ENCODE results near the gene KCNG3.

The KCNG3 gene, protein sequence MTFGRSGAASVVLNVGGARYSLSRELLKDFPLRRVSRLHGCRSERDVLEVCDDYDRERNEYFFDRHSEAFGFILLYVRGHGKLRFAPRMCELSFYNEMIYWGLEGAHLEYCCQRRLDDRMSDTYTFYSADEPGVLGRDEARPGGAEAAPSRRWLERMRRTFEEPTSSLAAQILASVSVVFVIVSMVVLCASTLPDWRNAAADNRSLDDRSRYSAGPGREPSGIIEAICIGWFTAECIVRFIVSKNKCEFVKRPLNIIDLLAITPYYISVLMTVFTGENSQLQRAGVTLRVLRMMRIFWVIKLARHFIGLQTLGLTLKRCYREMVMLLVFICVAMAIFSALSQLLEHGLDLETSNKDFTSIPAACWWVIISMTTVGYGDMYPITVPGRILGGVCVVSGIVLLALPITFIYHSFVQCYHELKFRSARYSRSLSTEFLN

DNA sequence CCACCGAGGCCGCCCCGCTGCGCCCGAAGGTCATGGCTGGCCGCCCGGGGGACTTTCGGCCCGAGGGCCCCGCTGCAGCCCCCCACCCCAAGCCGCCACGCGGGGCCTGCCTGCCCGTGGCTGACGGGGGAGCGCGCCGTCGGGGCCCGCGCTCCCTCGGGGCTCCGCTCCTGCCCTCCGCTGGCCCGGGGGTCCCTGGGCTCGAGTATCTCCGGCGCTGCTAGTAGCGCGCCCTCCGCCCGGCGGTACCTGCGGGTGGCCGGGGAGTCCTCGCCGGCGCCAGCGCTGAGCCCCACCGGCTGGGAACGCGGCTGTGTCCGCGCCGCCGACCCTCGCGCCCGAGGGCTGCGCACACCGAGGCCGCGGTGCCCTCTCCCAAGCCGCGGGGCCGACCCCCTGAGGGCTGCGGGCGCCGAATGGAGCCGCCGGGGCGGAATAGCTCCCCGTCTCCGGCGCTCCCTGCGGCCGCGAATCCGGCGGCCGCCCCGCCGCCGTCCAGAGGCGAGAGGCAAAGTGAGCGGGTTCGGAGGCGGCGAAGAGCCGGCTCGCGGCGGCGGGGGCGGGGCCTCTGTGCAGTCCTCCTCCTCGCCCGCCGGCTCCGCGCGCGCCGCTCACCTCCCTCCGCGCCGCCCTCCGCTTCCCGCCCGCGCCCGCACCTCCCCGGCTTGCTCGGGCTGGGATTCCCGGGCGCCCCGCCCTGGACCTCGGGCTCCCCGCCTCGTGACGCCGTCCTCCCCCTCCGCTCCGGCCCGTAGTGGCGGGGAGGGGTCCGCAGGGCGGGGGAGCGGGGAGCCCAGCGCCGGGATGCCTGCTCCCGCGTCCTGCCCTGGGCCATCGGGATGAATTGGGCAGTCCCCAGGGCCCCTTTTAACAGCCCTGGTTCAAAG lies at the start of gene KCNG3:
Gene KCNG3 (minus strand): TSS at position 515 of the 887 bp plus-strand sequence. CDS start 481 bp downstream, at position 34.
- DNase-seq (ENCODE audit: low read depth) = no peak

DNA sequence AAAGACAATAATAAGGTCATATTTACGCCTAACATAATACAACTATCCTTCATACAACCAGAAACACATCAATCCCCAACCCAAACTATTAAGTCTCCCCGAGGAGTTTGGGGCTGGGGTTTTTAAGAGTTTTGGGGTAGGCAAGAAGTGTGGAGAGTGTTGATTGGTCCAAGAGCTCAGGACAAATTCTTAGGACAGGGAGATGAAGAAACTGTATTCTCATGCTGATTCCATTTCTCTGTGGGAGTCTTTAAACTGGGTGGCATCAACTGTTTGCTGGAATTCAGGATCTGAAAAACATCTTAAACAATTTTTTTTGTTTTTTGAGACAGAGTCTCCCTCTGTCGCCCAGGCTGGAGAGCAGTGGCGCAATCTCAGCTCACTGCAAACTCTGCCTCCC lies 49.1 kb upstream of the KCNG3 start:
- no peak for DNase-seq (ENCODE audit: low read depth)

DNA sequence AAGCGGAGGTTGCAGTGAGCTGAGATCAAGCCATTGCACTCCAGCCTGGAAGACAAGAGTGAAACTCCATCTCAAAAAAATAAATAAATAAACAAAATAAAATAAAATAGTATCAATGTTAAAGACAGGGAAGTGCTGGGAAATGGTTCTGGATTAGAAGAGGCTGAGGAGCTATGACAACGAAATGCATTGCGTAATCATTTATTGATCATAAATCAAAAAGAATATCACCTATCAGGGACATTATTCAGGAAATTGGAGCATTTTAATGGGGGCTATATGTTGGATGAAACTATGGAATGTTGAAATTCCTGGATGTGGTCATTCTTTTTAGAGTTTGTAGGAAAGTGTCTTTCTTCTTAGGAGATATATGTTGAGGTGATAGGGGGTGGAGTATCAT lies 43.7 kb upstream of the KCNG3 start:
- DNase-seq (ENCODE audit: low read depth) = no peak

DNA sequence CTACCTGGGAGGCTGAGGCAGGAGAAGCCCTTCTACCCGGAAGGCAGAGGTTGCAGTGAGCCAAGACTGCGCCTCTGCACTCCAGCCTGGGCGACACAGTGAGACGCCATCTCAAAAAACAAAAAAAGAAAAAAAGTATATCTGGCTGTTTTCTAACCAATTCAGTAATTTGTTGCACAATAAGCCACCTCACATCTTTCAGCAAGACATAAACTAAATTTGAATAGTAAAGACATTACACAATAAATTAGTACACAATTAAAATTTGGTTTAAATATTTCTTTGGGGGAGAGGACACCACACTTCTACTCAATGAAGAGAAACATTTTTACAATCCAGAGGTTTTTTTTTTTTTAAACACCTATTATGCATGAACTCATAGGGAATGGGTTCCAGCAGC lies 38.6 kb upstream of the KCNG3 start:
- no peak for DNase-seq (ENCODE audit: low read depth)

DNA sequence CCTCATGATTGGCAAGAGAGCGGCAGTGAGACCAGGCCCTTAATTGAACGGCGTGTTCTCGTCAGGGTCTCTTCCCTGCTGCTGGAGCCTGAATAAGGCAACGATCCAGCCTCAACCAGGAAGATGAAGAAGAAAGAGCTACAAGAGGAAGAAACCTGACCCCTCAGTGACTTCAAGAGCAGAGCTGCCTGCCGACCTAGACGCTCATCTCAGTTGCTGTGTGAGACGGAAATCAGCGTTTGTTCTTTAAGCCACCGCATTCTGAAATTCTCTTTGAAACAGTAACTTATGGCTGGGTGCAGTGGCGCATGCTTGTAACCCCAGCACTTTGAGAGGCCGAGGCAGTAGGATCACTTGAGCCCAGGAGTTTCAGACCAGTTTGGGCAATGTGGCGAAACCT lies 29.6 kb upstream of the KCNG3 start:
- DNase-seq (ENCODE audit: low read depth) = no peak

DNA sequence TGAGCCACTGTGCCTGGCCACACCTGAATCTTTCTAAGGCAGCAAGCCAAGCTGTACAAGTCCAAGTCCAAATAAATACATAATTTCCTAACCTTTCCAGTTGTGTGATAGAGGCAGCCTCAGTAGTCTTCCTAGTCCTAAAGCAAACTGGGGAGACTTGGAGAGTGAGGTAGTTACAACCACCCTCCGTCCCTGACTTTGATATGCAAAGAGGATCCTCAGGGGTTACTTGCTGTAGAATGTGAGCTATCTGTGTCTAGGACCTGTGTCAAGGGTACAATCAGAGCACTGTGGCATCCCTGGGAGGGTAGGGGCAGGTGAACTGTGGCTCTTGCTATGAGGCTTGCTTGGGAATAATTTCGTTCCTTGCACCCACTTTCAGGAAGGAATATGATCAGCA lies 28.3 kb upstream of the KCNG3 start:
- DNase-seq (ENCODE audit: low read depth) = no peak

DNA sequence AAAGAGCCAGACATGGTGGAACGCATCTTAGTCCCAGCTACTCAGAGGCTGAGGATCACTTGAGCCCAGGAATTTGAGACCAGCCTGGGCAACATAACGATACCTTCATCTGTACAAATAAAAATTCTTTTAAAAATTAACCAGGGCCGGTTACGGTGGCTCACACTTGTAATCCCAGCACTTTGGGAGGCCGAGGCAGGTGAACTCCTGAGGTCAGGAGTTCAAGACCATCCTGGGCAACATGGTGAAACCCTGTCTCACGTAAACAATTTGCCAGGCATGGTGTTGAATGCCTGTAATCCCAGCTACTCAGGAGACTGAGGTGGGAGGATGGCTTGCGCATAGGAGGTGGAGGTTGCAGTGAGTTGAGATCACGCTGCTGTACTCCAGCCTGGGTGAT lies 25.8 kb upstream of the KCNG3 start:
- no peak for DNase-seq (ENCODE audit: low read depth)

DNA sequence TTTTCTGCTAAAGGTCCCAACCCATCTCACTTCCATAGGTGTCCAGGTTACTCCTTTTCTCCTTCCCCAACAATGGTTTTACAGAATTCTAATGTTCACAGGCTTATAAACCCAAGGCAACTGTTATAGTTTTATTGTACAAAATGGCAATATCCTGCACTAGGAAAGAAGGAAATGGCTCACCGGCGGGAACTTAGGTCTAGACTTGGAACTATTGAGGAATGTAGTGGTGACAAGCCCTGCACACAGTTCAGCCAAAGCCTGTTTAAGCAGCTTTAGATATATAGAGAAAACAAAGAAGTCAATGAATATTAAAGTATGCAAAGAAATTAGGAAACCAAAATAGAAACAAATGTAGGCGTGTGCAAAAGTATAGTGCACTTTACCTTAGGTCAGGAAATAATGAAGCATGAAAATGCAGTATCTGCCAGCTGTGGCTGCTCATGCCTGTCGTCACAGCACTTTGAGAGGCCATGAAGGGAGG lies 22.7 kb upstream of the KCNG3 start:
- DNase-seq (ENCODE audit: low read depth) = no peak

DNA sequence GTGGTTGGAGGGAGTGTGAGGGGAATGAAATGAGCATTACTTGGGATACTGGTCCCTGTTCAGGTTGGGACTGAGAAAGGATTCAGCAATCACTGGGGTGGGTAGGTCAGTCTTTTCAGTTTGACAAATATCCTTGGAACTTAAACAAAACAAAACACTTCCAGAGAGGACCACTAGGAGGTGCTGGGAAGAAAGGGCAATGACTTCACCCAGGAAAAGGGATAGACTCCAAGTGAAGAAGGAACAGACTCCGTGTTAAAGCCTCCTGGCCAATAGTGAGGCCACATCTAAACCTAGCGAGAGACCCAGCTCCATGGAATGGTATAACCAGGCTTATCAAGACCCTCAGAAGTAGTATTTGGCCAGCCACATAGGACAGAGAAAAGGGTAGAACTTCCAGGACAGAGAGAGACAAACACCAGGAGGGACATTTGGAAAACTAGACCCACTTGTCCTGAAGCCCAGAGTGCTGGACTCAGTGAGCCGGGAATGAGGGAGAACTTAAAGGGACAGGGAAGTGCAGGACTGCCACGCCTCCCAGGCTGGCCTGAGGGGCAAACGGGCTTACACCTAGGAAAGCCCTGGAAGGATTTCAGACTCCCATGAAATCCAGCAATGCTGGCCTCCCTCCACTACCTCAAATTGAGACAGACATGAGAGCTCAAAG lies 19.6 kb upstream of the KCNG3 start:
- peak; percentile 47 for DNase-seq (ENCODE audit: low read depth)

DNA sequence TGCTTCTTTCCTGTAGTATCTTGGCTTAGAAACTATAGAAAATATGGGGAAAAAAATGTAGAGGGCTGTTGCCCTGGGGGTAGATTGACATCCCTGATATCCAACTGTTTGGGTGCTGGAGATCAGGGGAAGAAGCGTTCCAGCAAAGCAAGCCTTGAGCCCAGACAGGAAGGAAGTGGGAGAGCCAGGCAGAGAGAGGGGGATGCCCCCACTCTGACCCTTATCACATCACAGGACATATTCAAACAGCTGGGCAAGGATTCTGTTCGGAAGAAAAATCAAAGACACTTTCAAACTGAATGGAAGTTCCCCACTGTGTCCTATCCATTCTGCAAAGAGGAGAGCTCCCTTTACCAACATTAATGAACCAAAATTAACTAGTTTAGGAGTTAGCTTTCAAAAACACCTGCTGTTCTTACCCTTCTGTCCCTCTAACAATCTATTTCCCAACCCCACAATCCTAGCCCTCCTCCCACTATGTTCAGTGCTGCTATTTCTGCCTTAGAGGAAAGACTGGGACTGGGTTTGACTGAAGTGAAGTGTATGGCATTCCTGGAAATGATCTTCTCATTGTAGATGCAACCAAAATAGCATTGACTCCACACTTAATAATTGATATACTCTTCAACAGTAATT lies 16.9 kb upstream of the KCNG3 start:
- DNase-seq (ENCODE audit: low read depth) = no peak

DNA sequence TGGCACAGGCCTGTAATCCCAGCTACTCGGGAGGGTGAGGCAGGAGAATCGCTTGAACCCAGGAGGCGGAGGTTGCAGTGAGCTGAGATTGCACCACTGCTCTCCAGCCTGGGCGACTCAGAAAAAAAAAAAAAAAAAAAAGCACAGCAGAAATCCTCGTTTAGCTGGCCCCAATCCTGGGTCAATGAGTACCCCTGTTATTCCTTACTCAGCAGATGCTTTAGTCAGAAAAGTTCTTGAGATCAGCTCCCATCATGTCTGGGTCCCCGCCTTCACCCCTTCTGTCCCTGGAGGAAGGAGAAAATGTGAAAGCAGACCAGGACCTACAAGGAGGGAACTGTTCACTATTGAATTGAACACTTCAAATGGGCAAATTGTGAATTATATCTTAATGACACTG lies 16.4 kb upstream of the KCNG3 start:
- no peak for DNase-seq (ENCODE audit: low read depth)

DNA sequence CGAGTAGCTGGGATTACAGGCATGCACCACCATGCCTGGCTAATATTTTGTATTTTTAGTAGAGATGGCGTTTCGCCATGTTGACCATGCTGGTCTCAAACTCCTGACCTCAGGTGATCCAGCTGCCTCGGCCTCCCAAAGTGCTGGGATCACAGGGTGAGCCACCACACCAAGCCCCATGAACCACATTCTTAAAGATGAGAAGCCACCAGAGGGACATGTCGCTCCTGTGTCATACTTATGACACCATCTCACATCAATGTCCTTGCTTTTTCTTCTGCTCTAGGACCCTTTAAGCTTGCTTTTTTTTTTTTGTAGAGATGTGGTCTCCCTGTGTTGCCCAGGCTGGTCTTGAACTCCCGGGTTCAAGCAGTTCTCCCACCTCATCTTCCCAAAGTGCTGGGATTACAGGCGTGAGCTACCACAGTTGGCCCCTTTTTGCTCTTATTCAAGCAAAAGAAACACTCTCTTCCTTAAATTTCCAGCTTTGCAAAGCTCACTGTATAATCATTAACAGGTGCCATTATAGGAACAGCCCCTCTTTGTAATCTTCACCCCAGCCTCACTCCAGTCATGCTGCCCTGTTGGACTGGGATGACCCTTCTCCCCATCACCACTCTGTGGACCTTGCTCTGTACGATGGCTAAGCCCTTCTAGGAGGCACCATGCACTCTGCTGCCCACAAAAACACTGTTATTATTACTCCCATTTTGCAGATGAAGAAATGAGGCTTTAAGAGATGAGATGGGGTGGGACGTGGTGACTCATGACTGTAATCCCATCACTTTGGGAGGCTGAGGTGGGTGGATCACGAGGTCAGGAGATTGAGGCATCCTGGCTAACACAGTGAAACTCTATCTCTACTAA lies 10.8 kb upstream of the KCNG3 start:
- DNase-seq (ENCODE audit: low read depth) = no peak

DNA sequence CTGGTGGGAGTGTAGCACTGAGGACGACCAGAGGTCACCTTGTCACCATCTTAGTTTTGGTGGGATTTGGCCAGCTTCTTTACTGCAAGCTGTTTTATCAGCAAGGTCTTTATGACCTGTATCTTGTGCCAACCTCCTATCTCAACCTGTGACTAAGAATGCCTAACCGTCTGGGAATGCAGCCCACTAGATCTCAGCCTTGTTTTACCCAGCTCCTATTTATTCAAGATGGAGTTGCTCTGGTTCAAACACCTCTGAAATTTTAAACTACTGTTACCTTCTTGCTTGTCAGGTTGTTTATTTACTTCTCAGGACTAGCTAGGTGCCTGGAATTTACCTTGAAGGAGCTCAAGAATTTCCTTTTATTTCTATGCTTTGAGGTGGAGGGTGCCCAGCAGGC lies 9.5 kb upstream of the KCNG3 start:
- DNase-seq (ENCODE audit: low read depth) = no peak

DNA sequence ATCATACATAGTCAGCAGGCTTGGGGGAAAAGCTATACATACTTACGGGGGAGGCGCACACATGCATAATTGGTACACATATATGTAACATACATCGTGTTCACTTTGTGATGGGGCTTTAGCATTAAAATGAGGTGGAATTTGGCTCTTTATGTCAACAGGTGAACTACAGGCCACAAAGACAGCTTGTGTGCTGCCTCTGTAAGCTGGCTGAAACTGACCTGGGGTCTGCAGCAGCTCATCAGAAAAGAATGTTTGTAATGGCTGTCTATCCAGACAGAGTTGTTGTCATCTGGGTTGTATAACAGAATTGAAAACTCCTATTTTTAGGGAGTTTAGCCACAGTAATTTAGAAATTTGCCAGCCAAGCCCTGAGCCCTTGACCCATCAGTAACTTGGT lies 4.7 kb upstream of the KCNG3 start:
- no peak for DNase-seq (ENCODE audit: low read depth)

DNA sequence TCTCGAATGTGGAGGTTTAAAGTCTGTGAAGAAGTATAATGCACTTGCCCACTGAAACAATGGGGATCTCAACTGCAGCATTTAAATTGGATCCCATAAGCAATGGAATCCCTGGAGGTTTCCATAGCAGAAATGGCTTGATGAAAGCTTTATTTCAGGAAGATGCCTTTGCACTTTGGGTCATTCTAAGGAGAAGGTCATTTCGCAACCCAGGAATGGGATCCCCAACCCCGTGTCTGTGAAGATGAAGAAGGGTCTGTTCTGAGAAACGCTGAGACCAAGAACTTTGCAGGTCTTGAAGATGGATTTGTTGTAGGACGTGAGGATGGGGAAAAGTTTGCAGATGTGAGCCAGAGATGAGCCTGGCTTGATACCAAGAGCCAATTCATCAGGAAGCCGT lies 1.8 kb upstream of the KCNG3 start:
- no peak for DNase-seq (ENCODE audit: low read depth)

DNA sequence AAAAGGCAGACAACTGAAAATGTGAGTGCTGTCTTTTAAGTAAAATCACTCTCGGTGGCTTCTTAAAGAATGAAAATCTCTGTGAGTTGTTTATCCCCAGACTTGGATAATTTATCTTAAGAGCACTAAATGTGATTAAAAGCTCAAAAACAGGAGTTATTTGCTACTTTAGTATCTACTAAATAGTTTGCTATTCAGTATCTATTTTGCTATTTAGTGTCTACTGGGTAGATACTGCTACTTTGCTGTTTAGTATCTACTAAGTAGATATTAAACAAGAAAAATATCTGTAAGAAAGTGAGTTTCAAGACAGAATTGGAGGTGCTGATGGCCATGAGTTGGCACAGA lies 1.4 kb upstream of the KCNG3 start:
- DNase-seq (ENCODE audit: low read depth) = no peak

DNA sequence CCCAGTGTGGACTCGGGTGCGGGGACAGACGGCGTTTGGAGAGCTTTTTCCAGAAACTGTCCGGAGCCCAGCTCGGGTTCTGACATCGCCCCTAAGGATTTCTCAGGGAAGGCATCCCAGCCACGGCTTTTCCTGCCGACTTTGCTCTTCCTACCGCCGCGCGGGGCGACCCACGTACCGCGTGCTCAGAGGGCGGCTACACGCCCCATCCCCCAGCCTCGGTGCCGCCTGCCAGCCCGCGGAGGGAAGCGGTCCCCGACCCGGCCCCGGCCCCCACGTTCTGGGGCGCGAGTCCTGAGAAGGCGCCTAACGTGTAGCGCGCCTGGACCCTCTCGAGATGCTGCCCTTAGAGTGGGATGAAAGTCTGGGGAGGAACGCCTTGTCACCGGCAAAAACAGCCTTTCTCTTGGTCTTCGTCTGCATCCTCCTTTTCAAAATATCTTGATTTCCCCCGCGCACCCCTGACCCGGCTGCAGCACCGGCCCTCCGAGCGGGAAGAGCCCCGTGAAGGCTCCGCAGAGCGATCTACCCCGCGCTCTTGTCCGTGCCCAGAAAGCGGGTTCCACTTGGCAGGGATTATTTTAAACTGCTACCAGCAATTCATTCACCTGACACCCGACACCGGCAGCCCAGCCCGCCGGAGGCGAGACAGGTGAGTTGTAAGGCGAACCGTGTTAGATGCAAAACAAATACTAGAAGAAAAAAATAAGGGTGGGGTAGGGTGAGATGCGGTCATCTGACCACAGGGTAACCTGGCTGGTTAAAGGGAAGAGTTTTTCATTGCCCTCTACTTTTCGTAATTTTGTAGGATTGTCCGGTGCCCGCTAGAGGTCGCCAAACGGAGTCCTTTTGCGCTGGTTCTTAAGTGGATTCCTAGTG lies 812 bp upstream of the KCNG3 start:
- peak; percentile 69 for DNase-seq (ENCODE audit: low read depth)

DNA sequence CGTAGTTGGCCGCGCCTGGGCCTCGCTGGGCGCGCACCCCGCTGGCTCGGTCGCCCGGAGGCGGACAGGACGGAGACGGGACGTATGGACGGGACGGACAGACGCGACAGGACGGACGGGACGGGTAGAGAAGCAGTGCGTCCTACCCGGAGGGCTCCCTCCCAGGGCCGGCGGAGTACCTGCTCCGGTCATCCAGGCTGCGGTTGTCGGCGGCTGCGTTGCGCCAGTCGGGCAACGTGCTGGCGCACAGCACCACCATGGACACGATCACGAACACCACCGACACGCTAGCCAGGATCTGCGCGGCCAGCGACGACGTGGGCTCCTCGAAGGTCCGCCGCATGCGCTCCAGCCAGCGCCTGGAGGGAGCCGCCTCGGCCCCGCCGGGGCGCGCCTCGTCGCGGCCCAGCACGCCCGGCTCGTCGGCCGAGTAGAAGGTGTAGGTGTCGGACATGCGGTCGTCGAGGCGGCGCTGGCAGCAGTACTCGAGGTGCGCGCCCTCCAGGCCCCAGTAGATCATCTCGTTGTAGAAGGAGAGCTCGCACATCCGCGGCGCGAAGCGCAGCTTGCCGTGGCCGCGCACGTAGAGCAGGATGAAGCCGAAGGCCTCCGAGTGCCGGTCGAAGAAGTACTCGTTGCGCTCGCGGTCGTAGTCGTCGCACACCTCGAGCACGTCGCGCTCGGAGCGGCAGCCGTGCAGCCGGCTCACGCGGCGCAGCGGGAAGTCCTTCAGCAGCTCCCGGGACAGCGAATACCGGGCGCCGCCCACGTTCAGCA lies 903 bp downstream of the KCNG3 start:
- no peak for DNase-seq (ENCODE audit: low read depth)

DNA sequence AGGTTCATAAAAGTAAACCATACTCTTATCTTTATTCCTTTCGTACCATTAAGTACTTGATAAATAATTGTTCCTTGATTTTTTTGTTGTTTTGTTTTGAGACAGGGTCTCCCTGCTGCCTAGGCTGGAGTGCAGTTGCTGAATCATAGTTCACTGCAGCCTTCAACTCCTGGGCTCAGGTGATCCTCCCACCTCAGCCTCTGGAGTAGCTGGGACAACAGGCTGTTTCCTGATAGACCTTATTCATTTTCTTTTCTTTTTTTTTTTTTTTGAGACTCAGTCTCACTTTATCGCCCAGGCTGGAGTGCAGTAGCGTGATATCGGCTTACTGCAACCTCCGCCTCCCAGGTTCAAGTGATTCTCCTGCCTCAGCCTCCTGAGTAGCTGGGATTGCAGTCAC lies 5.5 kb downstream of the KCNG3 start:
- DNase-seq (ENCODE audit: low read depth) = no peak
